Upper lobe of left lung (tissue), 4 donors: ENCODE measurements around the gene CD200R1.

ENCODE experiments used
- POLR2A ChIP-seq, 4 donors: fragments of 450-650 bp; IDR thresholded peaks; one replicate each; pipeline ENCODE4 v1.5.1; 2016 to 2017; ENCODE audit warnings: antibody characterized with exemption in 4 of 4, mild to moderate bottlenecking in 2 of 4
- TF ChIP-seq, protein P1 (sequence below), 6 experiments: fragments of 450-650 bp in 4 of 6; fragments of 200-600 bp in 2 of 6; sonication (generic) in 2 of 6; IDR thresholded peaks; one replicate each; pipeline ENCODE4 v1.5.1; 2016 to 2019; ENCODE audit warnings: antibody characterized with exemption in 6 of 6

DNA sequence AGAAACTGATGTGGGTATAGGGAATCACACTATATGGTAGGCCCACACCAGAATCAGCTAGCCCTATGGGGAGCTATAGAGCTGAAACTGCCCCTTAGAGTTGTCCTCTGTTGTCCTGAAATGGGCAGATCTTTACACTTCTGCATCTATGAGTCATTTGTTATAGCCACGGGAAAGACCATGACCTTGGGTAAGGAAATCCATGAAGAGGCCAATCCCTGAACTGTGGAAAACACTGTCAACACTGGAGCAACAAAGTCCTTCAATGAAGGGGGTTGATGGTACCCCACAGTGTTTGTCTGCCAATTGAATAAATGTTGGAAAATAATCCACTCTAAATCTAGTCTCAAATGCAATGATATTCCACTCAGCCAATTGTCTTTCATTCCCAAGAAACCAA, 5.2 kb upstream of the CD200R1 start:
- TF ChIP-seq, protein P1, sequence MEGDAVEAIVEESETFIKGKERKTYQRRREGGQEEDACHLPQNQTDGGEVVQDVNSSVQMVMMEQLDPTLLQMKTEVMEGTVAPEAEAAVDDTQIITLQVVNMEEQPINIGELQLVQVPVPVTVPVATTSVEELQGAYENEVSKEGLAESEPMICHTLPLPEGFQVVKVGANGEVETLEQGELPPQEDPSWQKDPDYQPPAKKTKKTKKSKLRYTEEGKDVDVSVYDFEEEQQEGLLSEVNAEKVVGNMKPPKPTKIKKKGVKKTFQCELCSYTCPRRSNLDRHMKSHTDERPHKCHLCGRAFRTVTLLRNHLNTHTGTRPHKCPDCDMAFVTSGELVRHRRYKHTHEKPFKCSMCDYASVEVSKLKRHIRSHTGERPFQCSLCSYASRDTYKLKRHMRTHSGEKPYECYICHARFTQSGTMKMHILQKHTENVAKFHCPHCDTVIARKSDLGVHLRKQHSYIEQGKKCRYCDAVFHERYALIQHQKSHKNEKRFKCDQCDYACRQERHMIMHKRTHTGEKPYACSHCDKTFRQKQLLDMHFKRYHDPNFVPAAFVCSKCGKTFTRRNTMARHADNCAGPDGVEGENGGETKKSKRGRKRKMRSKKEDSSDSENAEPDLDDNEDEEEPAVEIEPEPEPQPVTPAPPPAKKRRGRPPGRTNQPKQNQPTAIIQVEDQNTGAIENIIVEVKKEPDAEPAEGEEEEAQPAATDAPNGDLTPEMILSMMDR (IDR thresholded peaks at IDR 0.05): no peak
- no peak for TF ChIP-seq POLR2A (IDR thresholded peaks at IDR 0.05)
